HG02678 (cell line): Measurements from ENCODE around the gene BBIP1.
"Not testable (repeated sequence)": the region's sequence is repeated elsewhere in the genome, so short reads cannot be mapped to it uniquely, and the experiment has no call there.

Source experiments
- ATAC-seq: cut with Tn5 transposase; IDR thresholded peaks from one replicate; pipeline ENCODE4 v1.9.1; 2021; ENCODE audit warnings: mild to moderate bottlenecking, moderate library complexity; ENCODE audit not compliant: unreplicated experiment

Gene BBIP1

GRCh38 chr10:110923856-110924493, 5.0 kb upstream of the BBIP1 start:
- ATAC-seq, result no peak

- peak; percentile 33 for ATAC-seq
These were observed 1.2 kb upstream of the BBIP1 start for GRCh38 chr10:110919971-110920881.

GRCh38 chr10:110919349-110919931, 460 bp upstream of the BBIP1 start, which contains the start of gene SHOC2:
Gene SHOC2 (plus strand): TSS chr10:110919604. CDS start chr10:110964359, 44,755 bp downstream.
- peak; percentile 9 for ATAC-seq

GRCh38 chr10:110918269-110918642, 724 bp downstream of the BBIP1 start:
- ATAC-seq, result no peak

GRCh38 chr10:110916554-110917346, 2.2 kb downstream of the BBIP1 start:
- ATAC-seq, result no peak

- not testable (repeated sequence) for ATAC-seq
These were observed 3.4 kb downstream of the BBIP1 start for GRCh38 chr10:110915600-110915999.

- no peak for ATAC-seq
These were observed 3.9 kb downstream of the BBIP1 start for GRCh38 chr10:110915035-110915434.

- ATAC-seq, result no peak
These were observed 4.5 kb downstream of the BBIP1 start for GRCh38 chr10:110914431-110914830.

GRCh38 chr10:110912374-110912773, 6.6 kb downstream of the BBIP1 start:
- ATAC-seq, result no peak

- ATAC-seq, result no peak
These were observed 8.8 kb downstream of the BBIP1 start for GRCh38 chr10:110910138-110910537.

GRCh38 chr10:110903280-110904278, 15.4 kb downstream of the BBIP1 start:
- ATAC-seq, result peak; percentile 58

- no peak for ATAC-seq
These were observed 16.8 kb downstream of the BBIP1 start for GRCh38 chr10:110901954-110902819.

GRCh38 chr10:110900983-110901382, 18.0 kb downstream of the BBIP1 start:
- ATAC-seq, result no peak

- ATAC-seq, result no peak
These were observed 20.6 kb downstream of the BBIP1 start for GRCh38 chr10:110898391-110898790.

- ATAC-seq, result no peak
These were observed 21.8 kb downstream of the BBIP1 start for GRCh38 chr10:110897184-110897583.

- peak; percentile 72 for ATAC-seq
These were observed 25.3 kb downstream of the BBIP1 start for GRCh38 chr10:110893559-110894179.

- no peak for ATAC-seq
These were observed 26.2 kb downstream of the BBIP1 start for GRCh38 chr10:110892602-110893288.

- no peak for ATAC-seq
These were observed 31.4 kb downstream of the BBIP1 start for GRCh38 chr10:110887560-110887959.
